Nucleus accumbens (tissue), 56 donors: ENCODE measurements around the gene CYBA.

Source experiments
- DNase-seq, 56 donors: peaks; one replicate each; lab custom pipeline; 2025; lab: John Stamatoyannopoulos, UW

The CYBA gene

GRCh38 chr16:88662843-88663606 is 12.2 kb upstream of the CYBA start, which contains the start of gene MVD:
Gene MVD, minus strand, starts transcription at chr16:88663091. Its CDS starts 11 bp downstream, at chr16:88663080.
- DNase-seq = peak; percentile 79 to 99 (median 96)

- peak in 1 of 56 donors; percentile 43 for DNase-seq
Observed at GRCh38 chr16:88662222-88662842, 11.5 kb upstream of the CYBA start.

- no peak for DNase-seq
Observed at GRCh38 chr16:88661468-88661867, 10.6 kb upstream of the CYBA start.

- DNase-seq = no peak
Observed at GRCh38 chr16:88659160-88659559, 8.3 kb upstream of the CYBA start.

- DNase-seq = no peak
Observed at GRCh38 chr16:88658714-88659113, 7.9 kb upstream of the CYBA start.

- DNase-seq = no peak
Observed at GRCh38 chr16:88657371-88657770, 6.5 kb upstream of the CYBA start.

- DNase-seq = no peak
Observed at GRCh38 chr16:88656291-88656980, 5.6 kb upstream of the CYBA start.

GRCh38 chr16:88655733-88656281 is 5.0 kb upstream of the CYBA start:
- DNase-seq = no peak

- DNase-seq = no peak
Observed at GRCh38 chr16:88655053-88655732, 4.3 kb upstream of the CYBA start.

GRCh38 chr16:88654363-88655052 is 3.7 kb upstream of the CYBA start:
- no peak for DNase-seq

GRCh38 chr16:88653596-88654362 is 2.9 kb upstream of the CYBA start:
- no peak for DNase-seq

GRCh38 chr16:88653101-88653500 is 2.2 kb upstream of the CYBA start:
- DNase-seq = no peak

GRCh38 chr16:88652762-88653063 is 1.9 kb upstream of the CYBA start:
- no peak for DNase-seq

GRCh38 chr16:88651989-88652761 is 1.3 kb upstream of the CYBA start:
- no peak for DNase-seq

- DNase-seq = no peak
Observed at GRCh38 chr16:88651276-88651988, 579 bp upstream of the CYBA start.

- DNase-seq = peak in 5 of 56 donors; percentile 2 to 57 (median 30)
Observed at GRCh38 chr16:88649924-88650748, 717 bp downstream of the CYBA start.
